SK-N-SH (cell line): ENCODE data around the gene AP2A1.

Experiments used
- SIN3A ChIP-seq: IDR thresholded peaks from 2 replicates; pipeline ENCODE4 v1.6.1; 2012; ENCODE audit warnings: low read depth, mild to moderate bottlenecking, low read length, moderate library complexity, borderline replicate concordance
- TF ChIP-seq, protein P1 (sequence below): fragments of 200-600 bp; sonication (generic); IDR thresholded peaks from 2 replicates; pipeline ENCODE4 v1.6.1; 2017; ENCODE audit warnings: antibody characterized with exemption, mild to moderate bottlenecking, moderate library complexity

DNA sequence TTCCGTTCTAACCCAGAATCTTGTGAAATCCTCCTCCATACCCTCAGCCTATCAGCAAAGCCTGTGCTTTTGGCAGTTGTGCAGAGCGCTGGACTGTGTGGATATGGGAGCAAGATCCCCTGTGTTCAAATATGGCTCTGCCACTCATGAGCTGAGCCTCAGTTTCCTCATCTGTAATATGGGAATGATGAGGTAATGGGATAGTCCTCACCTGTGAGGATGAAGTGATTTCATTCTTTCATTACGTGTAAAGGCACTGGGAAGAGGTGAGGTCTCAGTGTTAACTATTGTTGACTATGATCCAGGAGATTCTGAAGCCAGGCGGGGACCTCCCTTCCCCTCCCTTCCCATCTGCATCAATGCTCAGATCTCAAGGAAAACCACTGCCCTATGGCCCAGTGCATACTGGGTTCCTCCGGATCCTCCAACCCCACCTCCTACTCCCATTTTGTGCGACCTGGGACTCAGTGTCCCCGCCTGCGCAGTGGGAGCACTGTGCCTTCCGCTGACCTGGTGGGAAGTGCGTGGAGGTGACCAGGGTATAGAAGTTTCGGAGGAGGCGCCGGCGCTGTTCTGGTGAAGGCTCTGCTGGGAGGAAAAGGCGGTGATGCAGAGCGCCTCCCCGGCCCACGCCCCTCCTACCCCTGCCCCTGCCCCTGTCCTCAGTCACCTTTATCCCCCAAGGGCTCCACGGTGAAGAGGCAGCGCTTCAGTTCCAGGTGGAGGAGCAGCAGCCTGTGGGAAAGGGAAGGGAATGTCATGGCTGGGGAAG lies 41.3 kb downstream of the AP2A1 start:
- TF ChIP-seq SIN3A: no peak
- TF ChIP-seq, protein P1, sequence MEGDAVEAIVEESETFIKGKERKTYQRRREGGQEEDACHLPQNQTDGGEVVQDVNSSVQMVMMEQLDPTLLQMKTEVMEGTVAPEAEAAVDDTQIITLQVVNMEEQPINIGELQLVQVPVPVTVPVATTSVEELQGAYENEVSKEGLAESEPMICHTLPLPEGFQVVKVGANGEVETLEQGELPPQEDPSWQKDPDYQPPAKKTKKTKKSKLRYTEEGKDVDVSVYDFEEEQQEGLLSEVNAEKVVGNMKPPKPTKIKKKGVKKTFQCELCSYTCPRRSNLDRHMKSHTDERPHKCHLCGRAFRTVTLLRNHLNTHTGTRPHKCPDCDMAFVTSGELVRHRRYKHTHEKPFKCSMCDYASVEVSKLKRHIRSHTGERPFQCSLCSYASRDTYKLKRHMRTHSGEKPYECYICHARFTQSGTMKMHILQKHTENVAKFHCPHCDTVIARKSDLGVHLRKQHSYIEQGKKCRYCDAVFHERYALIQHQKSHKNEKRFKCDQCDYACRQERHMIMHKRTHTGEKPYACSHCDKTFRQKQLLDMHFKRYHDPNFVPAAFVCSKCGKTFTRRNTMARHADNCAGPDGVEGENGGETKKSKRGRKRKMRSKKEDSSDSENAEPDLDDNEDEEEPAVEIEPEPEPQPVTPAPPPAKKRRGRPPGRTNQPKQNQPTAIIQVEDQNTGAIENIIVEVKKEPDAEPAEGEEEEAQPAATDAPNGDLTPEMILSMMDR: no peak
